NCI-H82 (cell line): ENCODE measurements around the gene TNIP1.

Source experiments
- DNase-seq: peaks from one replicate; lab custom pipeline; 2025; lab: John Stamatoyannopoulos, UW

The TNIP1 gene

DNA sequence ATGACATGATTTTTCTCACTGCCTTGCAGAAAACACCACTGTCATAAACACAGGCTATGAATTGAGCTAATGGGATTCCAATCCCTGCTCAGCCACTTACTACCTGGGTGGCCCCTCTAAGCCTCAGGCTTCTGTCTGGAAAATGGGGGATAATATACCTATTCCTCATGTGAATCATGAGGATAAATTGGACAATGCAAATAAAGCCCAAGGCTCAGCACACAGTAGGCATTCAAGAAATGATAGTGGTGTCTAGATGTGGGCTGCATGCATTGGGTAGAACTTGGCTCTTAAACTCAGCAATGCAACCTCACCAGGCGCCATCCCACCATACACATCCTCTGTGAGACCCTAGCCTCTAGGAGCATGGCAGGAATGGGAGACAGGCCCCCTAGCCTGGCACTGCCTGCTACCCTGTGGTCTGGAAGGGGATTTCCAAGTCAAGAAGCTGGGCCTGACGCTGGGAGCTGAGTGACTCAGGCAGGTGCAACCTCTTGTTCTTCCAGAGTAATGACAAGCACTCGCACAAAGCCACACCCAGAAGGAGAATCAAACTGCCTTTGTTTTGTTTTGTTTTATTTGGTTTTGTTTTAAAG is 2.3 kb upstream of the TNIP1 start:
- DNase-seq, result peak; percentile 12

DNA sequence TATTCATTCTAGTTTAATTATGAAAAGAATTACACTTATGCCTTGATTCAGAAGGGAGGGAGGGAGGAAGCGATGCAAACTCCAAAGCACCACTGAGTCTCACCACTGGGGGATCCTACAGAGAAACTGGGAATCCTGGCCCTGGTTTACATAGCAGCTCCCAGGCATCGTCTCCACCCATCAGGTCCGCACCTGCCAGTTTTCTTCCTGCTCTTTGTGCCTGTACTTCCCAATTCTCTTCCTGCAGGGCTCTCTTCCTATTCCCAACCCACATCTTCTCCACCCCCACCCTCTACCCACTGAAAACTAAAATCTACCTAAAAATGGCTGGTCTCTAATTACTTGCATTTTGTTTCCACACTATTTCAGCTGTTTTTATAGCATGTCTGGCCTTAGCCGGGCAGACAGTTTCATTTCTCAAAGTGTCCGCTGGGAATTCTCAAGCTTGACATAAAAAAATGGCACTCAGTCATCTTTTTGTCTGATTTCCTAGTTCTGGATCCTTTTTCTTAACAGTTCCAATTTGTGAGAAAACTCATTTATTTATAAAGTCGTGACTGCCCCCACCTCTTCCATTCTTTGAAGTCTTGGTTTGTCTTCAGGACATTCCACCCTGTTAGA is 1.6 kb upstream of the TNIP1 start:
- peak; percentile 75 for DNase-seq

GRCh38 chr5:151081431-151082281 is 822 bp upstream of the TNIP1 start:
- DNase-seq, result peak; percentile 47

DNA sequence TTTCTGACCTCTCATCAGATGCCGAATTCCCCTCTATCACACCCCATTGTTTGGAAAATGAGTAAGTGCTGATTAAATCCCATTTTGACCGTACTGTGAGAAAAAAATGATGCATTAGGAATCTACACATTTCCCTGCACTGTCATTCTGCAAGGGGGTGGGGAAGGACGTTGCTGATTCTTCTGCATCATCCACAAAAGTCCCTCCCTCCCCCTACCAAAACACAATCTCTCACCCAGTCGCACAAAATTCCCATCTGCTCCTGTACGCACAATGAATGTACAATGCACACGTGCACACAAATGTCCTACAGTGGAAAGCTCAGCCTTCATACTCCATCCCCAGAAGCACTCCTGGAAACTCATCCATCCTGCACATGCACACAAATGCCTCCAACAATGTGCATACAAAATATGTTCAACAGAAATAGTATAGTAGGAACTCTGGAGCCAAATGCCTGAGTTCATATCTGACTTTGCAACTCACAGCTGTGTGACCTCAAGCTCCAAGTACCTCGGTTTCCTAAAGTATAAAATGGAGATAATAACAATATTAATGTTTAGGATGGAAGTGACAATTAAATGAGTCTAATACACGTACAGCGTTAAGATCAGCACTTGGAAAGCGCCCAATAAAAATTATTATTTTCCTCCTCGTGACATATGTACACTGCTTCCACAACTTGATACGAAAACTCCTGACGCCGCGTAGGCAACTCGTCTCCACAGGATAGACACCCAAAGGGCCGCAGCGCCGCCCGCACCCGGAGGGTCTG is 809 bp downstream of the TNIP1 start:
- peak; percentile 67 for DNase-seq

DNA sequence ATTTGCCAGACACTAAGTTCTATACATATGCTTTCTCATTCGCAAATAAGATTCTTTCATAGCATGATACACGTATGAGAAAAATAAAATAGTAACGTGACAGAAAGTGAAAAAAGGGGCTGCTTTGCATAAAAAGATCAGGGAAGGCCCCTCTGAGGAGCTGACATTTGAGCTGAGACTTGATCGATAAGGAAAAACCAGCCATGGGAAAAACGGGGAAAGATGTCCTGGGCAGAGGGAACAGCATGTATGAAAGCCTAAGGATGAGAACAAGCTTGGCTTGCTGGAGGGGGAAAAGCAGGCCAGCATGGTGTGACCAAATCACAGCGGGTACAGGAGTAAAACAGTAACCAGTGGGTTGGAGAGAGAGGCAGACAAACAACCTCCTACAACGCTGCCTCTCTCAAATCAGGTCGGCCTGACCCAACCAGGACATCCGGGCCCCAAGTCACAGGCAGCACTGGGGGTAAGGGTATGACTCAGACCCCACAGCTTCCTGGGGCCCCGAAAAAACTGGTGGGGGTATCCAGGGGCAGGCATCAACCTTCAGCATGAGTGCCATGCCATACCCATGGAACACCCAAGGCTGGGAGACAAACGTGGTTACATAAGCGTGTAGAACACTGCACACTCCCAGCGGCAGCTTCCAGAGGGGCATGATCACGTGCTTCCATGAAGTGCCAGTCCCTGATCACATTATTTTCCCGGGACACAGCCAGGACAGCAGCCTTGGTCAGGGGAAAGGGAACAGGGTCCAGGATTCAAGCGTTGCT is 2.2 kb downstream of the TNIP1 start:
- DNase-seq, result no peak

DNA sequence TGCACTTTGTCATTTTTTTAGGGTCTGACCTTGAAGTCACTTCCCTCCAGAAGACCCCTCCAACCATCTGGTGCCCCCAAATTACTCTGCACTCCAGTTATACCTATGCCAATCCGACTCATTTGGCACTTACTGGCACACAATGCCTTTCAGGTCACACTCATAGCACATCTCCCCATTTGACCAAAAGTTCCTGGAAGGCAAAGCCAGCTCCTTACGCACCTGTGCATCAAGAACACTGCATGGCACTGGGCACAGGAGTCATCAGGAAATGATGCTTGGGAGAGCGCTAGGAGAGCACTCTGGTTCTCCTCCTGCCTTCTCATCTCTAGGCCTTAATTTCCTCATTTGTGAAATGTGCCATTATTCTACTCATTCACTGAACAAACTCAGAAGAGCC is 2.9 kb downstream of the TNIP1 start:
- no peak for DNase-seq

DNA sequence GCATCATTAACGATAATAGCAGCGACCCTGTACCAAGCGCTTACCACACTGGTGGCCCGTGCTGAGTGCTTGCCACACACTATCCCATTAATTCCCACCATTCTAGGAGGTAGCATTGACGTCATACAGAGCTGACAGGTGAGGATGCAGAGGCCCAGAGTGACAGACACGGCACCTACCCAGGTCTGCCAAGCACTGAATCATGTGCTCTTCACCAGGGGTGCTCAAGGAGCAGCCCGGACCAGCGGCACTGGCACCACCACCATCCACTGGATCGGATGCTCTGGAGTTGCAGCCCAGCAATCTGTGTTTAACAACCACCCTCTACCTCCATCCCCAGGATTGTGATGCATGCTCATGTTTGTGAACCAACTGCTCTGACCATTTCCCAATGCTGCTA is 3.4 kb downstream of the TNIP1 start:
- DNase-seq, result no peak

DNA sequence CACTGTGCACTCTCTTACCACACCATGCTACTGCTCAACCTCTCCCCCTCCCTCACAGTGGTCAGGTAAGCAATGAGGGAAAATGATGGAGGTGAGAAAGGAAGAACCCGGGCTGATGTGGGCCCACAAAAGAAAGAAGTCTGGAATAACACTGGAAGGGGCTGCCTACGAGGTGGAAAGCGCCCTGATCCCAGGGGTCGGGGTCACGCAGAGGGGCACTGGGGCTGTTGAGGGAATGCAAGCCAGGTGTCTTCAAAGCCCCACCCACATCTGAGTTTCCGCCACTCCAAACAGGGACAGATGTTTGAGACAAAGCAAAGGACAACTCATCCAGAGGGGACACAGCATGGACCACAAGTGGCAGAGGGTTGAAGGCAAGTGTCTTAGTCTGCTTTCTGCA is 4.2 kb downstream of the TNIP1 start:
- DNase-seq, result no peak

DNA sequence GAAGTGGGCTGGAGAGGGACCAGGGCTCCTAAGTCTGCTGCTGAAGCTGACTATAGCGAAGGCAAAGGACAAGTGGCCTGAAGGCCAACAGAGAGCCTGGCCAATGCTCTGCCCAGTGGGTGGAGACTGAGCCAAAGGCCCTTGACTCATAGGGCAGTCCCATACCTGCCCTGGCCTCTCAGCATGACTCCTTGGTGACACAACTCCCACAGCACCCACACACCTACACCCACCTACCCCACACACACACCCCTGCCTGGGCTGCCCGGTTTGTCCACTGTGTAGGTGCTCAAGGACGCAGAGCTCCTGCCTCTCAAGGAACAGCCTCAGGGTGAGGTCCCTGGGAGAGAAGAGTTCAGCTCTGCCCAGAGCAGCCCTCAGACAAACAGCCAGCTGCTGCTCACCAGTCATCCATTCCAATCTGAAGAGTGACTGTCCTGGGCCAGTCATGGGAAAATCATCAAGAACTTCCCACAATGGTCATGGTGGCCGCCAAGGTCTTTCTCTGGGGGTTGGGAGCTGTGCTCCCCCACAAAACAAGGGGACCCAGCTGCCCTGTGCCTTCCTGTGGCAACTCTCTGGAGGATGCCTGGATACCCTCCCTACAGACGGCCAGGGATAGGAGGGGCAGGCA is 5.0 kb downstream of the TNIP1 start:
- DNase-seq, result no peak

DNA sequence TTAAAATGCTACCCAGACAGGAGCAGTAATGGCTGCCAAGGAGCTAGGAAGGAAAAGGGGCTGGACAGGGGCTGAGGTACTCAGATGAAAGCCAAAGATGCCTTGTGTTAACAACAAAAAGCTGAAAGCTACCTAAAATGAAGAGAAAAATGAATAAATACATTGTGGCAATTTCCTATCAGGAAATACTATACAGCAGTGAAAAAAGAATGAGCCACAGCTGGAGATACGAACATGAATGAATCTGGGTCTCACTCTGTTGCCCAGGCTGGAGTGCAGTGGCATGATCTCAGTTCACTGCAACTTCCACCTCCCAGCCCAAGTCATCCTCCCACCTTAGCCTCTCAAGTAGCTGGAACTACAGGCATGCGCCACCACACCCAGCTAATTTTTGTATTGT is 6.3 kb downstream of the TNIP1 start:
- DNase-seq, result no peak

- no peak for DNase-seq
Measured at GRCh38 chr5:151073280-151073679, 7.6 kb downstream of the TNIP1 start.

DNA sequence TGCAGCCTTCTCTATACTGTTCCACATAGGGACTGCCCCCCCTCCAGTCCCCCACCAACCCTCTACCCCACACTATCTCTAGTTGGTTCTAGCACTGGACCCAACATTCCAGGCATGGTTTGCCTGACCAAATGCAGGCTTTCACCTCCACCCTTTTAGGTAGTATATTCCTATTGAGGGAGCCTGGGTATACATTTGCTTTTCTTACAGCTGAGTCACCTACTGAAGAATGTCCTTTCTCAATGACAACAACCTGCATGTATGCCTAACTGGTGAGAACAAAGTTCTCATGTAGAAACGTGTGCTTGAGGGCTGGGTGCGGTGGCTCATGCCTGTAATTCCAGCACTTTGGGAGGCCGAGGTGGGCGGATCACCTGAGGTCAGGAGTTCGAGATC is 8.2 kb downstream of the TNIP1 start:
- no peak for DNase-seq

DNA sequence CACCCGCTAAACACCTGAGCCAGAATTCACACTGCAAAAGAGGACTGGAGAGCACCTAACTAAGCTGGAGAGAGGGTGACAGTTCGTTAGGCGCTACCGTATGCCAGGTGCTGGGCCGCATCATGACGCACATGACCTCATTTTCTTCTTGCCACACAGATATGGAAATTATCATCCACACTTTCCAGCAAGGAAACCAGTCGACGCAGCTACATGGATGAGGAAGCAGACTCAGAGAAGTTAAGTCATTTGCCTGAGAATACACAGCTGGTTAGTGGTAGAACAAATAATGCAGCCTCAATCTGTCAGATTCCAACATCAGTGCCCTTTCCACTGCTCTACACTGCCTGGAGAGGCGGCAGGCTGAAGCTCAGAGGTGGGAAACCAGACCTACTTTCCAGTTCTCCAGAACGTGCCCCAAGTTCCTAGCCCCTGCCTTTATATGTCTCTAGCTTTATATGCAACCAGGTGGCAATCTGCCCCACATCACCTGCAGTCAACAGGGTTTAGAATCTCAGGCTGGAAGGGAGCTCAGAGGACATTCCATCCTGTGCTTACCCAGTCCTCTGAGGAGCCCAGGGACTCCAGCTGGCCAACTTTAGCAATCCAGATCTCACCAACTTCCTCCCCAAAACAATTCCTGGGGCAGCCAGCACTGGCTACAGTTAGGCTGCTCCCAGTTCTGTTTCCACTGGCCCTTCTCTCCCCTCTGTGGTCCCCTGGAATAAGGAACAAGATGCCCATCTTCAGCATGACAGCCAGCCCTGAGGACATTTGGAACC is 8.8 kb downstream of the TNIP1 start:
- no peak for DNase-seq

DNA sequence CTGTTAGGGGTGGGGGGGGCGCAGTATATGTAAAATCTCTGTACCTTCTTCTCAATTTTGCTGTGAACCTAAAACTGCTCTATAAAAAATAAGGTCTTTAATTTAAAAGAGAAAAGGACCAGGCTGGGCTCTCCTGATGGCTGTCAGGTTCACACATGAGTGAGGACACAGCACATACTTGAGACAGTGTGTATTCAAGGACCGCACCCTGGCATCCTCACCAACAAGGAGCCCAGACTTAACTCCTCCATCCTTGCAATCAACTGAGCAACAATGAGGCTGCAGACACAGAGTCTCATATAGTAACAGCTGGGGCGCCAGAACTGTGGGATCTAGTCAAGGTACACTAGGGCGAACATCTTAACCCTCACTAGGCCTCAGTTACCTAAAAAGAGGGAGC is 9.8 kb downstream of the TNIP1 start:
- no peak for DNase-seq

DNA sequence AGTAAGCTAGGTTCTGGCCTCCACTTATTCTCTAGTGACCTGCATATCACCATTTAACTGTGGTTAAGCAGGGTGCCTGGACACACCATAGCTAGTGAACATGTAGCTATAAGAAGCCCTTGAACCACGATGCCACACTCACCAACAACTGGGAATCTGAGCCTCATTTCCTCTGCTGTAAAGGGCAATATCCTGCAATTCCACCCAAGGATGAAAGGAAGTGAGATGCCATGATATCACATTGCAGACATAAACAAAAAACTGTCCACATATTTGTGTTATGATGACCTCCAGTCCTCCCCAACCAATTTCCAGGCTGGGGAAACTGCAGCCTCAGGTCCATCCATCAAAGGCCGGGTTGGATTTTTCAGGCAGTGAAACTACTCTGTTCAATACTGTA is 10.4 kb downstream of the TNIP1 start:
- DNase-seq, result no peak

DNA sequence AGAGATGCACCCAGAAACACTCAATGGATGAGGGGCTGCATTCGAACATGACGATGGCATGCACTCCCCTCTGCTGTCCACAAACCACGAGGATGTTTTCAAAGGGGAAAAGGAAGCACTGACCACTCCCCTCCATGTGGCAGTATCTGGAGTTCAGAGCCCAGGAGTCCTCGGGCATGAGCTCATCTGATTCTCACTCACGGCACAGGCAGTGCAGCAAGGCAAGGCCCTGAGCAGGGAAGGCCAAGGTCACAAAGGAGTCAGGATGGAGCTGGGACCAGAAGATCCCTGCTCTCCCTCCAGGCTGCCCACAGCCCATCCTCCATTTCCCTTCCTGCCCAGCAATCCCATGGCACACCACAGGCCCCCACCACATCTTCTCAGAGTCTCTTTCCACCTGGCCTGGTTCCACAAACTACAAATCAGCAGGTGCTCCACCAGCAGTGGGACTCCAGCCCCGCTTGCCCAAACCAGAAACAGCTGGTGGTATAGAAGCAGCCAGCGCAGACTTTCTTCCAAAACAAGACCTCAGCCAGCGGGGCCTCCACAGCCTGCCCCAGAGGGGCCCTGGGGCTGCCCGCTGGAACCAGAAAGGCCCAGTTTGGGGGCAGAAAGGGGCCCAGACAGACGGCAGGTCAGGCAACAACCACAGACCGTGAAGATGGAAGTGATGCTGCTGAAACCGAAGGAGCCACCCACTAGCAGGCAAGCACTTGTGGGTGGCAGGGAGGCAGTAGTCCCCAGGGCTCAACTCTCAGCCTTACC is 12.2 kb downstream of the TNIP1 start:
- no peak for DNase-seq

GRCh38 chr5:151067632-151068432 is 13.0 kb downstream of the TNIP1 start:
- DNase-seq, result no peak

DNA sequence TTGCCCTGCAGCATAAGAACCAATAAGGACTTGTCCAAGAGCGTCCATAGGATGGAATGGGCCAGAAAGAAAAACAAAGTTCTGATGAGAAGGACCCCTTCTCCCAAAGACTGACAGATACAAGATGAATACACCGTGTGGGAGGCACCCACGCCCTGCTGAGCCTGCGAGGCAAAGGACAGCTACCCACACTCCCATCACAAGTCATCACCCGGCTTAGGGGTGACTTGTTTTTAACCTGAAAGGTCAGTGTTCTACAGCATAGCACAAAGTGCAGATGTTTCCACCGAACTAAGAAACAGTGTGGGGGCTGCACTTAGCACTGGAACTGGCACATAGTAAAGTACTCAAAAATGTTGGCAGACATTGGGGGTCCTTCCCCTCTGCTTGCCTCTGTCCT is 13.9 kb downstream of the TNIP1 start:
- DNase-seq, result no peak

- no peak for DNase-seq
Measured at GRCh38 chr5:151065609-151066008, 15.2 kb downstream of the TNIP1 start.
